A673 (cell line): ENCODE results near the gene ACSL1. TPM values are rescaled to one million over a fixed set of nuclear protein-coding genes. Genes with fewer than 3 reads are reported as not detected.

Experiments used
- BruUV-seq: library from RNA; stranded (reverse); fragments of 400-500 nt; replicated peaks from 2 replicates; lab custom pipeline; 2021; lab: Mats Ljungman, UMichigan
- CTCF ChIA-PET: fragments of 300-600 bp; sonication (Branson Sonifier 250); formaldehyde crosslinking; loops from one replicate; lab custom pipeline; 2022; ENCODE audit warnings: antibody characterized with exemption; lab: Charles Lee
- POLR2A ChIA-PET: fragments of 300-600 bp; sonication (Branson Sonifier 250); formaldehyde crosslinking; loops from one replicate; lab custom pipeline; 2022; ENCODE audit warnings: antibody characterized with exemption; ENCODE audit not compliant: low non-redundant PET; lab: Charles Lee
- DNase-seq: peaks from one replicate; pipeline ENCODE4 v3.0.0-alpha.2; 2015; ENCODE audit warnings: low spot score
- H3K27ac ChIP-seq: fragments of 200-600 bp; sonication (generic); 2 replicates; pipeline ENCODE4 v1.5.1; 2016; ENCODE audit warnings: mixed run types, low read depth, mild to moderate bottlenecking, mixed read lengths, antibody characterized with exemption, low read length; ENCODE audit not compliant: poor library complexity, severe bottlenecking
- H3K27me3 ChIP-seq: fragments of 200-600 bp; sonication (generic); replicated peaks from 2 replicates; pipeline ENCODE4 v1.6.1; 2017; ENCODE audit warnings: mixed run types, low read depth, mild to moderate bottlenecking, mixed read lengths, antibody characterized with exemption, low read length; ENCODE audit not compliant: insufficient read depth, poor library complexity
- H3K36me3 ChIP-seq: fragments of 200-600 bp; sonication (generic); 2 replicates; pipeline ENCODE4 v1.6.1; 2016; ENCODE audit warnings: mixed run types, mild to moderate bottlenecking, mixed read lengths, antibody characterized with exemption, low read length; ENCODE audit not compliant: insufficient read depth, poor library complexity, severe bottlenecking
- H3K4me1 ChIP-seq: fragments of 200-600 bp; sonication (generic); 2 replicates; pipeline ENCODE4 v1.6.1; 2017; ENCODE audit warnings: mixed run types, mild to moderate bottlenecking, mixed read lengths, antibody characterized with exemption, low read length; ENCODE audit not compliant: insufficient read depth, poor library complexity, severe bottlenecking
- H3K4me3 ChIP-seq: fragments of 200-600 bp; sonication (generic); 2 replicates; pipeline ENCODE4 v1.5.1; 2016; ENCODE audit warnings: low read depth, mixed run types, mild to moderate bottlenecking, mixed read lengths, low read length; ENCODE audit not compliant: poor library complexity, severe bottlenecking
- H3K9me3 ChIP-seq: fragments of 200-600 bp; sonication (generic); 2 replicates; pipeline ENCODE4 v1.6.1; 2016; ENCODE audit warnings: mixed run types, low read depth, mild to moderate bottlenecking, mixed read lengths, antibody characterized with exemption, low read length; ENCODE audit not compliant: poor library complexity, severe bottlenecking
- EZH2 ChIP-seq: fragments of 200-600 bp; sonication (generic); IDR thresholded peaks from 2 replicates; pipeline ENCODE4 v1.6.1; 2017; ENCODE audit warnings: borderline replicate concordance, low read depth, mild to moderate bottlenecking, mixed read lengths, antibody characterized with exemption, low read length; ENCODE audit not compliant: poor library complexity, severe bottlenecking
- intact Hi-C: fragments of 100-400 bp; cut with micrococcal nuclease; formaldehyde crosslinking; loops from one replicate; pipeline ENCODE4 v1.10.0; 2022; ENCODE audit not compliant: unreplicated experiment
- total RNA-seq: library from RNA; stranded (reverse); gene quantifications from 2 replicates; pipeline ENCODE4 v1.2.3, GENCODE V29; 2021
- TF ChIP-seq, protein P1 (sequence below): fragments of 300-800, 200-600 bp; sonication (generic); conservative IDR thresholded peaks from 2 replicates; pipeline ENCODE4 v1.5.1; 2017; ENCODE audit warnings: low read depth, mild to moderate bottlenecking, antibody characterized with exemption, low read length, moderate library complexity, mixed read lengths

Gene ACSL1
- total RNA-seq, 1 experiment from 2014 or later: 5.2 TPM

DNA sequence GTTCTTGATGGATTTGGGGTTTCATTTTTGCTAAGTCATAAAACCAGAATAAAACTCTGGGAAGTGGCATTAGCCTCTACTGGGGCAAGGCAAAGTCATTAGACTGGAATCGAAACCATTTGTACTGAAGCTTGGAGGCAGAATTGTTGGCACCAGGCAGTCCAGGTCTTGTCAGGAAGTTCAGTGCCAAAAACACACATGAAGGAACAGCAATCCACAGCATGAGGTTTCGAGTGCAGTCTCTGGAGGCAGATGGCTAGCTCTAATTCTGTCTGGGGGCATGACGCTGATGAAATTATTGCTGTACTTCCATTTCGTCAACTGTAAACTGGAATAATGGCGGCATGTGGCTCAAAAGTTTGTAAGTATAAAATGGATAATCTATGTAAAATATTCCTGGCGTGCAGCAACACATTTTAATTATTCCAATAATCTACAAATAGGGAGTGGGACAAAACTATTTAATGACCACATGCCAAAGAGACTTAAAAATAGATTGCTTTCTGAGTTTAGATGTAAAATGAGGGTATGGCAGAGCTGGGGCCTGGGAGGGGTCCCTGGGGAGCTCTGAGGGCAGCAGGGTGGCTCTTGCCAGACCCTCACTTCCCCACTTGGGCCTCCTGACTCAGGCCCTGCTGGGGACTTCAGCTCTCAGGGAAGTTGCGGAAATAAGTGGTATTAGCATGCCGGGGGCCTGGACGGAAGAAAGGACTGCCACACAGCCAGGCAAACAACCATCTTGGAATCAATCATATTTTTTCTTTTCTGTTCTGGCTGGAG, 73.1 kb downstream of the ACSL1 start:
- intact Hi-C loops: no loop called here
- Histone ChIP-seq H3K36me3 (no peaks in the 10 kb centered on the region), H3K4me1 (no peaks in the 10 kb centered on the region), H3K27me3 (no peaks in the 10 kb centered on the region), H3K9me3 (no peaks in the 10 kb centered on the region), H3K4me3 (no peak overlapping the region), H3K27ac (no peak overlapping the region)
- TF ChIP-seq, protein P1, sequence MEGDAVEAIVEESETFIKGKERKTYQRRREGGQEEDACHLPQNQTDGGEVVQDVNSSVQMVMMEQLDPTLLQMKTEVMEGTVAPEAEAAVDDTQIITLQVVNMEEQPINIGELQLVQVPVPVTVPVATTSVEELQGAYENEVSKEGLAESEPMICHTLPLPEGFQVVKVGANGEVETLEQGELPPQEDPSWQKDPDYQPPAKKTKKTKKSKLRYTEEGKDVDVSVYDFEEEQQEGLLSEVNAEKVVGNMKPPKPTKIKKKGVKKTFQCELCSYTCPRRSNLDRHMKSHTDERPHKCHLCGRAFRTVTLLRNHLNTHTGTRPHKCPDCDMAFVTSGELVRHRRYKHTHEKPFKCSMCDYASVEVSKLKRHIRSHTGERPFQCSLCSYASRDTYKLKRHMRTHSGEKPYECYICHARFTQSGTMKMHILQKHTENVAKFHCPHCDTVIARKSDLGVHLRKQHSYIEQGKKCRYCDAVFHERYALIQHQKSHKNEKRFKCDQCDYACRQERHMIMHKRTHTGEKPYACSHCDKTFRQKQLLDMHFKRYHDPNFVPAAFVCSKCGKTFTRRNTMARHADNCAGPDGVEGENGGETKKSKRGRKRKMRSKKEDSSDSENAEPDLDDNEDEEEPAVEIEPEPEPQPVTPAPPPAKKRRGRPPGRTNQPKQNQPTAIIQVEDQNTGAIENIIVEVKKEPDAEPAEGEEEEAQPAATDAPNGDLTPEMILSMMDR: no peak
- no peak for TF ChIP-seq EZH2
- POLR2A ChIA-PET: no interaction called here
- DNase-seq: no peak
- CTCF ChIA-PET: no interaction called here
- BruUV-seq: no TSS peak

DNA sequence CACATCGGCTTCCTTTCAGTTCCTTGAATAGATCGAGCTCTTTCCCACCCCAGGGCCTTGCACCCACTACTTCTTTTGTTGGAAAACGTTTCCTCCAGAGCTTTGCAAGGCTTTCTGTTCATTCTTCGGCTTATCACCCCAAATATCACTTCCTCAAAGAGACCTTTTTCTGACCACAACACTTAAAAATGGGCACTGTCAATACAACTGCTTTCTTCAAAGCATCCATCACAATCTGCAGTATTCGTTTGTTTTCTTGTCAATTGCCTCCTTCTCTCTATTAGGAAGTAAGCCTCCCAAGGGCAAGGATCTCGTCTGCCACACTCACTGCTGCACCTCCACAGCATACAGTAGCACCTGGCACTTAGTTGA, 74.2 kb downstream of the ACSL1 start:
- Histone ChIP-seq H3K27ac (no peak overlapping the region), H3K4me1 (no peaks in the 10 kb centered on the region), H3K36me3 (no peaks in the 10 kb centered on the region), H3K4me3 (no peak overlapping the region), H3K27me3 (no peaks in the 10 kb centered on the region), H3K9me3 (no peaks in the 10 kb centered on the region)
- BruUV-seq: no TSS peak
- no peak for TF ChIP-seq EZH2
- TF ChIP-seq, protein P1: no peak
- no peak for DNase-seq
- ChIA-PET POLR2A (no interaction called here), CTCF (no interaction called here)
- intact Hi-C loops: no loop called here

DNA sequence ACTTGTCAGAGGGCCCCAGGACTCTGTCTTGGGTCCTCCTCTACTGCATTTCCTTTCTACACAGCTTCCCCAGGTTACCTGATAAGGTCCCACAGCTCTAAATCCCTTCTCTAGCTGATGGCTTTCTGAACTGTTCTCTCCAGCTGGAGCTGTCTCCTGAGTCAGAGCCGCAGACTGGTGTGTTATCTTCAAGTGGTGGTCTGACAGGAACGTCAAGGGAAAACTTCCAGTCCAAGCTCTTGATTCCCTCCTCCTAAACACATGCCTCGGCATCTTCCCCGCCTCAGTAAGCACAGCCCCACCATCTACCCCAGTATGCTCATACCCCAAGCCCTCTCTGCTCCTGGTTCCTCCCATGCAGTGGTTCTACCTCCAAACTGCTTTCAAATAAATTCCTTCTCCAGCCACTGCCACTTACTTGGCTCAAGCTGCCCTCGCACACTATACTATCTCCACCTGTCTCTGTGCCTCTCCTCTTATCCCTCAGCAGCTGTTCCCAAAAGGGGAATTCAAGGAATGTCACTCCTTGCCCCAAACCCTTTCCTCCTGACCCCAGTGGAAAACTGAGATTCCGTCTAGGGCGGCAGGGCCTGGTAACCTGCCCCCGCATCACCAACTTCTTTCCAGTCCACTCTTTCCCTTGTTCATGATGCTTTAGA, 74.7 kb downstream of the ACSL1 start:
- no peaks in the 10 kb centered on the region for H3K27me3 ChIP-seq
- no peak overlapping the region for H3K4me3 ChIP-seq
- H3K36me3 ChIP-seq: no peaks in the 10 kb centered on the region
- intact Hi-C loops: no loop called here
- BruUV-seq: no TSS peak
- TF ChIP-seq, protein P1: no peak
- CTCF ChIA-PET: no interaction called here
- POLR2A ChIA-PET: no interaction called here
- H3K27ac ChIP-seq: no peak overlapping the region
- no peaks in the 10 kb centered on the region for H3K9me3 ChIP-seq
- DNase-seq: no peak
- H3K4me1 ChIP-seq: no peaks in the 10 kb centered on the region
